HUDEP-2 (cell line): ENCODE measurements around the gene SNIP1.
"Not testable (repeated sequence)": the region's sequence is repeated elsewhere in the genome, so short reads cannot be mapped to it uniquely, and the experiment has no call there.

ENCODE experiments used
- DNase-seq, 76 experiments: peaks; one replicate each; lab custom pipeline; 2025; ENCODE audit not compliant: unreplicated experiment in 76 of 76; lab: John Stamatoyannopoulos, UW

The SNIP1 gene

DNA sequence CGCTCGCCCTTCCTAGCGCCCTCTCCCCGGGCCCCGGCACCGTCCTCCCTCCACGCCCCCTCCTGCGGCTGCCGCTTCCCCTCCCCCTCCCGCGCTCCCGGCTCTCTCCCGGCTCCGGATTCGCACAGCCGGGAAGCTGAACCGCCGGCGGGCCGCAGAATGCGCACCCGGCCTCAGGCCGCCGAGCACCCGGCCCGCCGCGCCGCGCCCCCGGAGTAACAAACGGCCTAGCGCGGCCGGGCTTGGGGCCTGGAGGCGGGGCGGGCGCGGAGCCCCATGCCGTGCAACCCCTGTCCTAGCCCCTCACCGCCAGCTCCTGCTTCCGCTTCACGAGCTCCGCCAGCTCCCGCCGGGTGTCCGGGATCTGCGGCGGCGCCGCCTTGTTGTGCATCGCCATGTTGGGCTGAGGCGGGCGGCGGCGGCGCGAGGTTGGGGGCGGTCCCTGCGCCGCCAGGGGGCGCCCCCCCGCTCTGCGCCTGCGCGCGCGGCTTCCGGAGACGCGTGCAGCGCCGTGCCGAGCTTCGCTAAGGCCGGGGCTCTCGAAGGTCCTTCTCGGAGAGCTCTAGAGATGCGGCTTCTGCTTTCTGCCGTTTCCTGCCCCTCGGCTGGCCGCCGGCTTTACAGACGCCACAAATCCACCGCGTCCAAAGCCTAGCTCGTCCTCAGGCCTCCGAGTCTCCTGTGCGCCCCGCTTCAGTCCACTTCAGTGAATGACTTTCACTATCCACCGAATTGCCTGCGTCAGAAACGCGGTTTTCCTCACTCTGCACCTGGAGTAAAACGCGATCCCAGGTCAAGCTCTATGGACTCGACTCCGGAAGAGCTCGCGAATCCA lies 39.5 kb downstream of the SNIP1 start, which contains the start of gene MEAF6:
Gene MEAF6 (minus strand): TSS at position 417 of the 835 bp plus-strand sequence. CDS start 20 bp downstream, at position 397.
- peak in 72 of 76 experiments; percentile 18 to 81 (median 65) for DNase-seq

GRCh38 chr1:37513795-37514349 lies 40.2 kb downstream of the SNIP1 start:
- peak in 16 of 76 experiments; percentile 2 to 36 (median 12) for DNase-seq

DNA sequence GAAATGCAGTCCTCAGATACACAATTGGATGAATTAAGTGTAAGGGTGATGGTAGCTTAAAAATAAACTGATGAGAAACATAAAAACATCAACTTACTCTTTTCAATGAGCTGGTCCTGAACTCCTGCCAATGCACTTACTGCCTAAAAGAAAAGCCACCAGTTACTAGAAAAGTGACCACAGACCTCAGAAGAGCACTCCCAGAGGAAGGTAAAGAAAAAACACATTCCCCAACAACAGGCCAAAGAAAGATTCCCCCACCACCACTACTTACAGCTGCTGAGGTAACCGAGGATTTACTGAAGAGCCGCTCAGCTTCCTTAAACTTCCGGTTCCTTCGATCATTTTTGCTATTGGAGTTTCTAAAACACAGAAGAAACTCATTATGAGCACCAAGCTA lies 44.9 kb downstream of the SNIP1 start:
- peak in 13 of 76 experiments; percentile 1 to 29 (median 12) for DNase-seq

GRCh38 chr1:37506740-37507139 lies 47.4 kb downstream of the SNIP1 start:
- DNase-seq = no peak

GRCh38 chr1:37502791-37503190 lies 51.3 kb downstream of the SNIP1 start:
- not testable (repeated sequence) for DNase-seq

- no peak for DNase-seq
Measured at GRCh38 chr1:37502104-37502503, 52.0 kb downstream of the SNIP1 start.

- no peak for DNase-seq
Measured at GRCh38 chr1:37501661-37502060, 52.4 kb downstream of the SNIP1 start.

DNA sequence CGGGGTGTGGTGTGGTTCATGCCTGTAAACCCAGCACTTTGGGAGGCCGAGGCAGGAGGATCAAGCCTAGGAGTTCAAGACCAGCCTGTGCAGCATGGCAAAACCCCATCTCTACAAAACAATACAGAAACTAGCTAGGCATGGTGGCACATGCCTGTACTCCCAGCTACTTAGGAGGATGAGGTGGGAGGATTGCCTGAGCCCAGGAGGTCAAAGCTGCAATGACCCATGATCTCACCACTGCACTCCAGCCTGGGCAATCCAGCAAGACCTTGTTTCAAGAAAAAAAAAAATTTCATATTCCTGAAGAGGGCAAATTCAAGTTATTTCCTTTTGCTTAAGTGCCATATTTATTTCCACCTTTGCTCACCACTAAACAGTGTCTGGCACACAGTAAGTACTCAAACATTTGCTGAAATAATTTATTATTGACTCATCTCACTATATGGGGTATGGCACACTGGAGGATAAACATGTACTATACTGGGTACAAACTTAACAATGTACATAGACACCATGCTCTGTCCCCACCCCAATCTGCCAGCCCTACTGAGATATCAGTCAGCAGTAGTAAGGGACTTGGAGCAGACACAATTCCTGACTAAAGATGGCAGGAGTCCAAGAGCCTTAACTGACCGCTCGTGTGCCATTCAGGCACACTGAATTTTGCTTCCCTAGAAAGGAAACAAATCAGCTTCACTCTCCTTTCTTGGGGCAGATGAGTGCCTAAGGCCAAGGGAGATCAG lies 55.0 kb downstream of the SNIP1 start:
- peak in 64 of 76 experiments; percentile 13 to 79 (median 50) for DNase-seq

GRCh38 chr1:37497832-37498231 lies 56.3 kb downstream of the SNIP1 start:
- no peak for DNase-seq

- peak in 1 of 76 experiments; percentile 7 for DNase-seq
Measured at GRCh38 chr1:37495875-37496274, 58.2 kb downstream of the SNIP1 start.

GRCh38 chr1:37493336-37494098 lies 60.6 kb downstream of the SNIP1 start:
- peak in 1 of 76 experiments; percentile 8 for DNase-seq

- DNase-seq = no peak
Measured at GRCh38 chr1:37487619-37487984, 66.5 kb downstream of the SNIP1 start.

DNA sequence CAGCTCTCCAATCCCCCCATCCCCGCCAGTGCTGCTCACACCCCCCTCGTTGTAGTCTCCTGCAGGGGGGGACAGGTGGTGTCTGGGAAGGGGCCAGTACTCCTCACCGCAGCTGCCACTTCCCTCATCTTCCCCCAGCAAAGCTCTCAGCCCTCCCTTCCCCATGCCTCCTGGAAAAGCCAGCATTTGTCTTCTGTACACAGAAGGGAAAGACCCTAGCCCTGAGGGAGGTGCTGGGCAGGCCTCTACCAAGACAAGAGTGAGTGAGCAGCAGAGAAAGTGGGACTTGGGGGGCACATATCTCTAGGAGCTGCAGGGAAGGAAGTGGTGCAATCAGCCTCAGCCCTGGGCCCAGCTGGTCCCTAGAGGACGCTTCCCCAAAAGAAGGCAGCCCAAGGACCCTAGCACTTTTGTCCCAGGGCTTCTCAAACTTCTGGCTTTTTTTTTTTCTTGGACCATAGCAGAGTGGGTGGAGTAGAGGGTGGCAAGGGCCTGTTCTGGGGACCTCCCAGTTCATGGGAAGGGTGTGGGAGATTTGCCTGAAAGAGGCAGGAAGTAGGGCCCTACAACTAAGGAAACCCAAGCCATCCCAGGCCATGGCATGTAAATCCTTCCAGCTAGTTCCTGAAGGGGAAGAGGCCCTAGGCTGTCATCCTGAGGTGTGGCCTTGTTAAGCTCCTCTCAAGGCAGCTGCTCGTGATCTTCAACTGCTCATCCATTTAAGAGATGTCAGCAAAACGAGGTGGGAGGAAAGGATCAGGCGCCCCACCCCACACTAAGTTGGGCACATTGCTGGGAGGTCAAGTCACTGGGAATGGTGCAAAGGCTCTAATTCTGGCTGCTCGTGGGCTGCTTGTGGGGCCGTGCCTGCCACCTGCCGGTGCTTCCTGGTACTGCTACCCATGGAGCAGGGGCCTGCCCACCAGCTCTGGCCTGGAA lies 67.1 kb downstream of the SNIP1 start:
- DNase-seq = peak in 60 of 76 experiments; percentile 4 to 77 (median 55)

- no peak for DNase-seq
Measured at GRCh38 chr1:37485902-37486679, 68.0 kb downstream of the SNIP1 start.
